ENCODE results near the gene PGC.

- no peak for TF ChIP-seq CTCF (IDR thresholded peaks at IDR 0.05)
- TF ChIP-seq POLR2A (IDR thresholded peaks at IDR 0.05), result no peak
Measured at GRCh38 chr6:41796474-41796873, 49.3 kb upstream of the PGC start.
